IMR-90 (cell line): ENCODE data around the gene STIM1.
"Not testable (repeated sequence)": the region's sequence is repeated elsewhere in the genome, so short reads cannot be mapped to it uniquely, and the experiment has no call there.

Source experiments
- BHLHE40 ChIP-seq: fragments of 150-350 bp; IDR thresholded peaks from 2 replicates; pipeline ENCODE4 v1.6.1; 2016; ENCODE audit warnings: mild to moderate bottlenecking, low read depth, low read length
- CEBPB ChIP-seq: IDR thresholded peaks from 2 replicates; pipeline ENCODE4 v1.6.1; 2012; ENCODE audit warnings: low read depth, low read length, improper control_type of control experiment
- CTCF ChIP-seq: conservative IDR thresholded peaks from 2 replicates; pipeline ENCODE4 v1.5.1; 2012; ENCODE audit warnings: mild to moderate bottlenecking, low read depth, low read length, improper control_type of control experiment
- ELK1 ChIP-seq: fragments of 150-350 bp; IDR thresholded peaks from 2 replicates; pipeline ENCODE4 v1.6.1; 2016; ENCODE audit warnings: low read depth, mild to moderate bottlenecking, low read length, moderate library complexity, borderline replicate concordance
- FOS ChIP-seq: fragments of 150-350 bp; IDR thresholded peaks from 2 replicates; pipeline ENCODE4 v1.6.1; 2016; ENCODE audit warnings: low read depth, low read length
- MAFK ChIP-seq: IDR thresholded peaks from 2 replicates; pipeline ENCODE4 v1.6.1; 2012; ENCODE audit warnings: low read depth, low read length, improper control_type of control experiment
- MAZ ChIP-seq: IDR thresholded peaks from 2 replicates; pipeline ENCODE4 v1.6.1; 2012; ENCODE audit warnings: low read depth, mild to moderate bottlenecking, low read length, improper control_type of control experiment, moderate library complexity, borderline replicate concordance
- MXI1 ChIP-seq: IDR thresholded peaks from 2 replicates; pipeline ENCODE4 v1.6.1; 2012; ENCODE audit warnings: low read depth, mild to moderate bottlenecking, low read length, moderate library complexity, borderline replicate concordance
- NFE2L2 ChIP-seq: fragments of 150-350 bp; IDR thresholded peaks from 2 replicates; pipeline ENCODE4 v1.6.1; 2016; ENCODE audit warnings: low read depth, mild to moderate bottlenecking, low read length
- POLR2A ChIP-seq: IDR thresholded peaks from 2 replicates; pipeline ENCODE4 v1.6.1; 2012; ENCODE audit warnings: mild to moderate bottlenecking, low read depth, low read length
- RAD21 ChIP-seq: IDR thresholded peaks from 2 replicates; pipeline ENCODE4 v1.6.1; 2012; ENCODE audit warnings: low read length, improper control_type of control experiment
- RCOR1 ChIP-seq: IDR thresholded peaks from 2 replicates; pipeline ENCODE4 v1.6.1; 2012; ENCODE audit warnings: mild to moderate bottlenecking, low read length, improper control_type of control experiment; ENCODE audit not compliant: insufficient replicate concordance
- SMC3 ChIP-seq: fragments of 150-350 bp; IDR thresholded peaks from 2 replicates; pipeline ENCODE4 v1.6.1; 2016; ENCODE audit warnings: low read depth, mild to moderate bottlenecking, antibody characterized with exemption, low read length, moderate library complexity
- USF2 ChIP-seq: fragments of 150-350 bp; IDR thresholded peaks from 2 replicates; pipeline ENCODE4 v1.6.1; 2017; ENCODE audit warnings: mild to moderate bottlenecking, antibody characterized with exemption, low read length, low read depth

GRCh38 chr11:3900230-3900629 is 44.8 kb downstream of the STIM1 start:
- not testable (repeated sequence) for TF ChIP-seq POLR2A, CTCF, CEBPB, MAFK, RAD21, RCOR1, BHLHE40, FOS, ELK1, NFE2L2, USF2, MAZ, MXI1, SMC3
